Gastrocnemius medialis (tissue), 4 donors: ENCODE data around the gene PLXNC1. TPM values are rescaled to one million over a fixed set of nuclear protein-coding genes. Genes with fewer than 3 reads are reported as not detected.

Experiments used
- ATAC-seq, 2 donors: fragments of 150-250 bp; one replicate each; pipeline ENCODE4 v1.9.1; 2016
- DNase-seq, 2 donors: peaks; one replicate each; pipeline ENCODE4 v3.0.0-alpha.2; 2019
- H3K27ac ChIP-seq, 4 donors: fragments of 200-600 bp; sonication (generic); 1 replicate in 1 of 4; 2 replicates in 3 of 4; pipeline ENCODE4 v1.5.1; 2016 to 2018; ENCODE audit warnings: mild to moderate bottlenecking in 2 of 4, moderate library complexity in 1 of 4
- H3K27me3 ChIP-seq, 3 donors: fragments of 200-600 bp; sonication (generic) in 2 of 3; 1 replicate in 1 of 3; 2 replicates in 2 of 3; pipeline versions ENCODE4 v1.5.1 to v1.6.0; 2016 to 2019; ENCODE audit warnings: mild to moderate bottlenecking in 1 of 3, moderate library complexity in 1 of 3
- H3K36me3 ChIP-seq, 2 donors: fragments of 200-600 bp; sonication (generic) in 1 of 2; one replicate each; pipeline ENCODE4 v1.5.1; 2017 to 2018
- H3K4me1 ChIP-seq, 2 donors: fragments of 200-600 bp; sonication (generic) in 1 of 2; one replicate each; pipeline ENCODE4 v1.5.1; 2016 to 2017; ENCODE audit warnings: mild to moderate bottlenecking in 2 of 2
- H3K4me3 ChIP-seq, 4 donors: fragments of 200-600 bp; sonication (generic) in 3 of 4; 1 replicate in 1 of 4; 2 replicates in 3 of 4; pipeline ENCODE4 v1.5.1; 2016 to 2019; ENCODE audit warnings: mild to moderate bottlenecking in 2 of 4
- H3K9me3 ChIP-seq, 3 donors: fragments of 200-600 bp; sonication (generic) in 2 of 3; 1 replicate in 1 of 3; 2 replicates in 2 of 3; pipeline ENCODE4 v1.5.1; 2016 to 2019
- CTCF ChIP-seq, 5 experiments: fragments of 450-650 bp in 3 of 5; fragments of 200-600 bp in 2 of 5; sonication (generic) in 2 of 5; IDR thresholded peaks in 4 of 5; conservative IDR thresholded peaks in 1 of 5; 1 replicate in 4 of 5; 2 replicates in 1 of 5; pipeline ENCODE4 v1.5.1; 2016 to 2019; ENCODE audit warnings: antibody characterized with exemption in 5 of 5, mild to moderate bottlenecking in 3 of 5, moderate library complexity in 3 of 5
- POLR2A ChIP-seq, 2 donors: fragments of 450-650 bp; IDR thresholded peaks; one replicate each; pipeline ENCODE4 v1.6.1; 2017; ENCODE audit warnings: antibody characterized with exemption in 2 of 2, mild to moderate bottlenecking in 2 of 2, moderate library complexity in 2 of 2
- in situ Hi-C, 4 donors: fragments of 200-750 bp; cut with MboI; loops; one replicate each; pipeline versions ENCODE4 v1.15.0 to v1.8.0; 2017; ENCODE audit warnings: low sequenced_read_pairs in 4 of 4
- intact Hi-C: fragments of 100-400 bp; cut with DNase I; formaldehyde crosslinking; loops from one replicate; pipeline ENCODE4 v1.15.1; 2023; ENCODE audit warnings: low total_unique reads
- total RNA-seq, 4 donors: library from RNA; depleted of rRNA; stranded (reverse); fragments of >200 nt; gene quantifications; one replicate each; pipeline versions ENCODE4 v1.1.0 to v1.2.3, GENCODE V29; 2016

Gene PLXNC1
- total RNA-seq, 4 donors from 2014 or later, result 0.62 to 2.2 (median 1.2) TPM

- Histone ChIP-seq H3K9me3 (no peaks in the 10 kb centered on the region), H3K27ac (no peak overlapping the region), H3K36me3 (no peaks in the 10 kb centered on the region), H3K4me3 (no peak overlapping the region), H3K4me1 (no peaks in the 10 kb centered on the region), H3K27me3 (no peaks in the 10 kb centered on the region)
- intact Hi-C loops (no loop called here), in situ Hi-C loops (loop anchor here in 1 of 4 donors (25.0 kb wide), 1 partner anchor 594 kb away; no protein-coding TSS in a partner anchor)
- DNase-seq, result no peak
- no peak for TF ChIP-seq POLR2A (IDR thresholded peaks at IDR 0.05)
- TF ChIP-seq CTCF (IDR thresholded peaks at IDR 0.05 in 4 of 5, conservative IDR thresholded peaks at IDR 0.05 in 1 of 5), result no peak
- no peak for ATAC-seq
These were observed 19.5 kb downstream of the PLXNC1 start for GRCh38 chr12:94167756-94168416.

GRCh38 chr12:94169495-94169894, 21.1 kb downstream of the PLXNC1 start:
- Histone ChIP-seq H3K36me3 (no peaks in the 10 kb centered on the region), H3K4me1 (no peaks in the 10 kb centered on the region), H3K4me3 (no peak overlapping the region), H3K27ac (no peak overlapping the region), H3K27me3 (no peaks in the 10 kb centered on the region), H3K9me3 (no peaks in the 10 kb centered on the region)
- DNase-seq, result no peak
- TF ChIP-seq POLR2A (IDR thresholded peaks at IDR 0.05) (no peak), CTCF (IDR thresholded peaks at IDR 0.05 in 4 of 5, conservative IDR thresholded peaks at IDR 0.05 in 1 of 5) (no peak)
- ATAC-seq, result no peak
- in situ Hi-C loops, result loop anchor here in 1 of 4 donors (25.0 kb wide), 1 partner anchor 593 kb away; no protein-coding TSS in a partner anchor
- intact Hi-C loops, result no loop called here

- Histone ChIP-seq H3K27ac (no peak overlapping the region), H3K27me3 (no peaks in the 10 kb centered on the region), H3K4me1 (no peaks in the 10 kb centered on the region), H3K36me3 (no peaks in the 10 kb centered on the region), H3K9me3 (no peaks in the 10 kb centered on the region), H3K4me3 (no peak overlapping the region)
- in situ Hi-C loops, result loop anchor here in 1 of 4 donors (25.0 kb wide), 1 partner anchor 592 kb away; no protein-coding TSS in a partner anchor
- ATAC-seq (no peak), DNase-seq (no peak)
- TF ChIP-seq CTCF (IDR thresholded peaks at IDR 0.05 in 4 of 5, conservative IDR thresholded peaks at IDR 0.05 in 1 of 5) (no peak), POLR2A (IDR thresholded peaks at IDR 0.05) (no peak)
- intact Hi-C loops, result no loop called here
These were observed 21.8 kb downstream of the PLXNC1 start for GRCh38 chr12:94169966-94170689.

DNA sequence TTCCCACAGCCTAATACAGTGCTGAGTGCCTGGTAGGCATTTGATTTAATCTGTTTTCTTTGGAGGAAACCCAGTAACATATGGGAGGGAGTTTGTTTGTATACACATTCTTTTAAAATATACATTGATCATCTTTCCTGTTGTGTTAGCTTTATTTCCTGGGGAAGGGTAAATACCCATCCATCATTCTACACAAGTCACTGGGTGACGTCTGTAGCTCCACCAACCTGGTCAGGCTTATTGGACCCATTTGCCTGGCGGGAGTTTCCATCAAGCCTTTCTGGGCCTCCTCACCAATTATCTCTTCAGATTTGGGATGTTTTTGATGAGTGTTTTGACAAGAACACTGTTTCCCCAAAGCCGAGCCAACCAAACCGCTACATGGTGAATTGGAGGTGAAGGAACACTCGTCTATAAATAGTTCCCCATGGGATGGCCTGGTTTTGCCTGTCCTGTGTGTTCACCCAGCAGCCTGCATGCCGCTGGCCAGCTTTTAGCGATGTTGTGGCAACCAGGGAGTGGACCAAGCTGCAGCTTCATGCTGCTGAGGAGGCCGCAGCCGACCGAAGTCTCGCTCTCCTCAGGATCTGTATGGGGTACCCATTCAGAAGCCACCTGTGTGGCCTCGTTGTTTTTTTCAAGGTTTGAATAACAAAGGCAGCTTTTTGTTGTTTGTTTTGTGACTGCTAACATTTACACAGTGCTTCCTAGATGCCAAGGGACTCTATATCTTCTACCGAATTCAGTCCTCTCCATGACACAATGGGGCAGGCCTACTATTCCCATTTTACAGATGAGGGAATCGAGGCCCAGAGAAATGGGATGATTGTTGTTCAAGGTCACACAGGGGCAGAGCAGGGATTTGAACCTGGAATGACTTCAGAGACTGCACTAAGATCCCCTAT, 22.6 kb downstream of the PLXNC1 start:
- no peaks in the 10 kb centered on the region for H3K27me3 ChIP-seq
- no peak for DNase-seq
- no peak for TF ChIP-seq POLR2A (IDR thresholded peaks at IDR 0.05)
- no peak for TF ChIP-seq CTCF (IDR thresholded peaks at IDR 0.05 in 4 of 5, conservative IDR thresholded peaks at IDR 0.05 in 1 of 5)
- H3K4me1 ChIP-seq, result no peaks in the 10 kb centered on the region
- in situ Hi-C loops (loop anchor here in 1 of 4 donors (25.0 kb wide), 1 partner anchor 591 kb away; no protein-coding TSS in a partner anchor), intact Hi-C loops (no loop called here)
- no peak for ATAC-seq
- no peak overlapping the region for H3K27ac ChIP-seq
- no peak overlapping the region for H3K4me3 ChIP-seq
- no peaks in the 10 kb centered on the region for H3K9me3 ChIP-seq
- no peaks in the 10 kb centered on the region for H3K36me3 ChIP-seq
